Uterus (tissue), 2 donors: ENCODE data around the gene RPS25.

Source experiments
- CTCF ChIP-seq, 4 experiments: fragments of 200-600 bp in 2 of 4; fragments of 450-650 bp in 2 of 4; sonication (generic) in 2 of 4; IDR thresholded peaks; one replicate each; pipeline ENCODE4 v1.5.1; 2016 to 2019; ENCODE audit warnings: antibody characterized with exemption in 4 of 4, mild to moderate bottlenecking in 2 of 4, moderate library complexity in 1 of 4
- POLR2A ChIP-seq, 2 donors: fragments of 450-650 bp; IDR thresholded peaks; one replicate each; pipeline ENCODE4 v1.6.1; 2016; ENCODE audit warnings: antibody characterized with exemption in 2 of 2, mild to moderate bottlenecking in 1 of 2, moderate library complexity in 1 of 2

GRCh38 chr11:119047205-119047604, 29.1 kb upstream of the RPS25 start:
- TF ChIP-seq CTCF (IDR thresholded peaks at IDR 0.05) (no peak), POLR2A (IDR thresholded peaks at IDR 0.05) (no peak)
